Choroid plexus epithelial cell (primary cell): ENCODE results near the gene ZC3H10.

Experiments
- DNase-seq: peaks from one replicate; pipeline ENCODE4 v3.0.0-alpha.2; 2010; ENCODE audit warnings: low read depth
- H3K4me3 ChIP-seq: 2 replicates; pipeline ENCODE4 v1.5.1; 2011; ENCODE audit warnings: low read depth, mild to moderate bottlenecking, control low read depth, low read length, moderate library complexity
- CTCF ChIP-seq: conservative IDR thresholded peaks from 2 replicates; pipeline ENCODE4 v1.5.1; 2011; ENCODE audit warnings: low read depth, mild to moderate bottlenecking, control low read depth, inconsistent platforms, low read length, moderate library complexity

The ZC3H10 gene

DNA sequence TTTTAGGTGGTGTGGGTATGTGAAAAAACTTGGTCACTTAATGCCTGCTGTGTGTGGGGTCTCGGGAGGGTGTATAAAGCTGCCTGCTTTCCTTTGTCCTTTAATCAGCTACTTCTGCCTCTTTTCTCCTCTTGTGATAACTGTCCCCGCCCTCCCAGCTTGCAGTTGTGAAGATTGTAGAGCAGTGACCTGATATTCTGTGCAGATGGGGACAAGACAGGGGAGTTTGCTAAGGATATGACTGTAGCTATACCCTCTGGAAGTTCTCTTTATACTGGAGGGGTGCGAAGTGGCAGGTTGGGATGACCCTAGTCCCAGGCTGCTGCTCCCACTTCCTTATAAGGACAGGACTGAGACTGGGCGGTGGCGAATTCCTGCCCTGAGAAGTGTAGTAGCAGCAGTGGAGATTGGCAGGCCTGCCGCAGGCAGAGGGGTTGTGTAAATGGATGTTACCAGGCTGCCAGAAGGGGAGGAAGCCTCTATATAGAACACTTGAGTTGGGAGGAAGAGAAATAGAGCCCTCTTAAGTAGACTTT, 40.9 kb downstream of the ZC3H10 start:
- DNase-seq, result peak; percentile 78
- peak overlapping the region; percentile 98 for H3K4me3 ChIP-seq
- no peak for TF ChIP-seq CTCF

- DNase-seq, result no peak
- peak overlapping the region; percentile 98 for H3K4me3 ChIP-seq
- no peak for TF ChIP-seq CTCF
Observed at GRCh38 chr12:56159482-56160192, 41.6 kb downstream of the ZC3H10 start.

GRCh38 chr12:56160193-56160763, 42.2 kb downstream of the ZC3H10 start:
- peak; percentile 58 for DNase-seq
- TF ChIP-seq CTCF, result no peak
- peak overlapping the region; percentile 98 for H3K4me3 ChIP-seq

DNA sequence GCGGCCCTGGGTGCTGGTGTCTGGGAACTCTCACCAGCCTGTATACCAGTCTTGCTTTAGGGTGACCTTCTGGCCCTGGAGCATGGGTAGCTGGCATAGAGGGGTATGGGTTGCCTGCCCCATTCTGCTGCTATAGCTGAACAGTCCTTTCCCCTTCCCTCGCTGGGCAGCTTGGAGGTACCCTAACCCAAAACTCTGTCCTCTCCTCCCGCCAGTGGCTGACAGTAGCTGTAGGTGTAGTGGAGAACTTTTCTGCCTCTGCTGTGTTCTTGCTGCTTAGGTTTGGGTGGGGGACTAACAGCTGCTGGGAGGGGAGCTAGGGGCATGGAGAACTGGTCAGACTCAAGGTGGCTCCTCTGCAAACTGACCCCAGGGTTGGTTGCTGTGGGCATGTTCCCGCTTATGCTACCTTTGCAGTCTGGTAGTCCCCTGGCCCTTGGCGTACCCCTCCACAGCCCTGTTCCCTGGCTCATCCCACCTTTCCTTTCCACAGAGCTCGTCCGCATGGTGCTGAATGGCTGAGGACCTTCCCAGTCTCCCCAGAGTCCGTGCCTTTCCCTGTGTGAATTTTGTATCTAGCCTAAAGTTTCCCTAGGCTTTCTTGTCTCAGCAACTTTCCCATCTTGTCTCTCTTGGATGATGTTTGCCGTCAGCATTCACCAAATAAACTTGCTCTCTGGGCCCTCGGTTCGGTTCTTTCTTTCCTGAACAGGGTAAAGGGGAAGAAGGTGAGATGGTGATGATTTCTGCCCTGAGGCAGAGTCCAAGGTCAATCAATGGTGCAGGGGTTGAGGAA, 43.0 kb downstream of the ZC3H10 start:
- no peak for TF ChIP-seq CTCF
- no peak for DNase-seq
- peak overlapping the region; percentile 98 for H3K4me3 ChIP-seq

- no peak for TF ChIP-seq CTCF
- DNase-seq, result no peak
- H3K4me3 ChIP-seq, result no peak overlapping the region
Observed at GRCh38 chr12:56161690-56162351, 43.8 kb downstream of the ZC3H10 start.

- no peak overlapping the region for H3K4me3 ChIP-seq
Observed at GRCh38 chr12:56162468-56163290, 44.6 kb downstream of the ZC3H10 start.

More at GRCh38 chr12:56162468-56163290, 44.6 kb downstream of the ZC3H10 start:
- no peak for TF ChIP-seq CTCF
- no peak for DNase-seq
